Measurements from ENCODE around the gene HOXC6.

DNA sequence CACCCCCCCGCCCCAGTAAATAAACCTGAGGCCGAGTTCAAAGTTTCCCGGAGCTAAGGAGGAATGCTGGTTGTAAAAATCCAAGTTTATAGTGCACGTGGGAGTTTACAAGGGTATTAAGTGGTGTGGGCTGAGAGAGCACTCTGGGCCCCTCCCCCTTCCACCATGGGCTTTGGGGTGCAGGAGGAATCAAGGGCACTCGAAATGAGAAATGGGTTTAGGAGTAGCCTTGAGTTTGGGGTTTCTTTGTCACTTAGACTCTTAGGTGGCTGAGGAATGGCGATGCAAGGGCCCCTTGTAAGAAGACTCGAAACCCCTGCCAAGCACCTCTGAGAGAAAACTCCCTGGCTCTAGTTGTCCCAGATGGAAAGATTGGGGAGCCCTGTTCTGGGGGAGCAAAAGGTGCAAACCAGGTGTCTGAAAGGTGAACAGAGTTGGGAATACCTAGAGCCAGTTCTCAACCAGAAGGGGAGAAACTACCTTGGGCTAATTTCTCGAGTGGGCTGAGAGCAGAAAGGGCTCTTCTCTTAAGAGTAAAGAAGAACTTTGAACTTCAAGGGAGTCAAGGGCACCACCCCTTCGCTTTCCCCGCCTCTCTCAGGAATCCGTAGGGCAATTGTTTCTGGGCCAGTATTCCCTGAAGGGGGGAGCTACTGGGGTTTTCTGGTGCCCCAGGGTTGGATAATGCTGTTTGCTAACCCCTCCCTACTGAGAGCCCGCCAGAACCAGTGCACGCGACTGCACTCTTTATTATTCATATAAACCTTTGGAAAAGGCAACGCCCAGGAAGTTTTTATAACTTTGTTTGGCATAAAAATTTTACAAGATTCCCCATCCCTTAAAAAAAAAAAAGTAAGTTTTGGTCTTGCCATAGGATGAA is 49.5 kb upstream of the HOXC6 start:
- TF ChIP-seq CTCF (IDR thresholded peaks at IDR 0.05) (no peak), POLR2A (IDR thresholded peaks at IDR 0.05) (no peak)

All from heart left ventricle (tissue), 13 donors.